CD14-positive monocyte (primary cell): ENCODE results near the gene GRID2. TPM values are rescaled to one million over a fixed set of nuclear protein-coding genes. Genes with fewer than 3 reads are reported as not detected.
"Not testable (repeated sequence)": the region's sequence is repeated elsewhere in the genome, so short reads cannot be mapped to it uniquely, and the experiment has no call there.

ENCODE experiments used
- DNase-seq, 3 donors: peaks; one replicate each; pipeline ENCODE4 v3.0.0-alpha.2; 2011 to 2022
- H2AFZ ChIP-seq: 2 replicates; pipeline ENCODE4 v1.6.0; 2012; ENCODE audit warnings: mild to moderate bottlenecking, low read depth, low read length, inconsistent platforms; ENCODE audit not compliant: insufficient read depth, poor library complexity, severe bottlenecking
- H3K27ac ChIP-seq, 2 donors: 1 replicate in 1 of 2; 2 replicates in 1 of 2; pipeline ENCODE4 v1.5.1; 2012 to 2013; ENCODE audit warnings: low read length in 2 of 2, control low read depth in 1 of 2, inconsistent platforms in 1 of 2, low read depth in 1 of 2, mild to moderate bottlenecking in 1 of 2
- H3K27me3 ChIP-seq, 2 donors: one replicate each; pipeline versions ENCODE4 v1.6.0 to v1.6.1; 2011 to 2013; ENCODE audit warnings: low read length in 2 of 2; ENCODE audit not compliant: control insufficient read depth in 2 of 2, insufficient read depth in 2 of 2
- H3K36me3 ChIP-seq, 2 donors: replicated peaks in 1 of 2; 1 replicate in 1 of 2; 2 replicates in 1 of 2; pipeline versions ENCODE4 v1.5.1 to v1.6.1; 2012 to 2013; ENCODE audit warnings: low read length in 2 of 2, control low read depth in 1 of 2, inconsistent platforms in 1 of 2, mild to moderate bottlenecking in 1 of 2; ENCODE audit not compliant: insufficient read depth in 2 of 2, control insufficient read depth in 1 of 2
- H3K4me1 ChIP-seq, 2 donors: 1 replicate in 1 of 2; 2 replicates in 1 of 2; pipeline versions ENCODE4 v1.5.1 to v1.6.1; 2012 to 2013; ENCODE audit warnings: low read length in 2 of 2, control low read depth in 1 of 2, inconsistent platforms in 1 of 2, mild to moderate bottlenecking in 1 of 2, moderate library complexity in 1 of 2; ENCODE audit not compliant: insufficient read depth in 2 of 2, control insufficient read depth in 1 of 2
- H3K4me2 ChIP-seq: replicated peaks from 2 replicates; pipeline ENCODE3; 2012; ENCODE audit warnings: low read length, moderate library complexity, mild to moderate bottlenecking; ENCODE audit not compliant: poor library complexity, severe bottlenecking; ENCODE audit errors: extremely low read depth
- H3K4me3 ChIP-seq, 3 experiments: fragments of 200-600 bp in 1 of 3; sonication (generic) in 1 of 3; replicated peaks in 1 of 3; 1 replicate in 2 of 3; 2 replicates in 1 of 3; pipeline ENCODE4 v1.5.1; 2011 to 2013; ENCODE audit warnings: low read length in 3 of 3, mild to moderate bottlenecking in 3 of 3, control low read depth in 2 of 3, low read depth in 2 of 3, inconsistent platforms in 1 of 3, moderate library complexity in 1 of 3
- H3K79me2 ChIP-seq: 2 replicates; pipeline ENCODE4 v1.6.0; 2012; ENCODE audit warnings: mild to moderate bottlenecking, control low read depth, inconsistent platforms, low read length, moderate library complexity; ENCODE audit not compliant: insufficient read depth
- H3K9ac ChIP-seq: 2 replicates; pipeline ENCODE4 v1.6.0; 2017; ENCODE audit warnings: low read length, mild to moderate bottlenecking; ENCODE audit not compliant: insufficient read depth, poor library complexity, severe bottlenecking
- H3K9me3 ChIP-seq, 2 donors: replicated peaks in 1 of 2; 1 replicate in 1 of 2; 2 replicates in 1 of 2; pipeline versions ENCODE4 v1.5.1 to v1.6.1; 2012 to 2013; ENCODE audit warnings: low read length in 2 of 2, control low read depth in 1 of 2; ENCODE audit not compliant: control insufficient read depth in 1 of 2, insufficient read depth in 1 of 2
- H4K20me1 ChIP-seq: 2 replicates; pipeline ENCODE4 v1.6.0; 2012; ENCODE audit warnings: mild to moderate bottlenecking, low read length, control low read depth, moderate library complexity; ENCODE audit not compliant: insufficient read depth
- H3K27ac Mint-ChIP-seq, 7 donors: one replicate each; pipeline ENCODE4 v1.8.0; 2020; ENCODE audit warnings: mild to moderate bottlenecking in 7 of 7, mixed read lengths in 7 of 7, moderate library complexity in 6 of 7, inconsistent platforms in 2 of 7
- H3K27me3 Mint-ChIP-seq, 3 donors: one replicate each; pipeline ENCODE4 v1.8.0; 2021 to 2022; ENCODE audit warnings: low read depth in 3 of 3, mild to moderate bottlenecking in 3 of 3, mixed read lengths in 3 of 3, moderate library complexity in 3 of 3, inconsistent platforms in 1 of 3
- H3K36me3 Mint-ChIP-seq, 2 donors: one replicate each; pipeline ENCODE4 v1.8.0; 2020; ENCODE audit warnings: mixed read lengths in 2 of 2, inconsistent platforms in 1 of 2, mild to moderate bottlenecking in 1 of 2
- H3K4me1 Mint-ChIP-seq: one replicate; pipeline ENCODE4 v1.8.0; 2020; ENCODE audit warnings: mild to moderate bottlenecking, mixed read lengths
- H3K4me3 Mint-ChIP-seq, 2 donors: one replicate each; pipeline ENCODE4 v1.8.0; 2020; ENCODE audit warnings: mild to moderate bottlenecking in 2 of 2, mixed read lengths in 2 of 2, moderate library complexity in 1 of 2
- H3K9me3 Mint-ChIP-seq, 7 donors: one replicate each; pipeline ENCODE4 v1.8.0; 2020 to 2022; ENCODE audit warnings: mixed read lengths in 7 of 7, mild to moderate bottlenecking in 6 of 7, moderate library complexity in 6 of 7, inconsistent platforms in 2 of 7
- WGBS: methylation state at CpG from one replicate; pipeline ENCODE4 v1.1.5; 2013; ENCODE audit warnings: missing lambda C conversion rate; ENCODE audit not compliant: insufficient coverage; 5-methylcytosine and 5-hydroxymethylcytosine counted together
- intact Hi-C, 2 donors: fragments of 100-400 bp; cut with micrococcal nuclease; formaldehyde crosslinking; loops; one replicate each; pipeline versions ENCODE4 v1.15.0 to v1.15.1; 2023
- polyA plus RNA-seq, 3 donors: library from polyadenylated mRNA; depleted of rRNA in 1 of 3; unstranded in 2 of 3; stranded (reverse) in 1 of 3; fragments of 300-500 nt in 2 of 3; fragments of >200 nt in 1 of 3; fragmentation: Illumina TruSeq in 2 of 3; gene quantifications; 1 replicate in 2 of 3; 2 replicates in 1 of 3; pipeline ENCODE4 v1.2.3, GENCODE V29; 2012 to 2021
- TF ChIP-seq, protein P1 (sequence below): fragments of 200-600 bp; IDR thresholded peaks from one replicate; pipeline ENCODE4 v1.8.0; 2022; ENCODE audit warnings: antibody characterized with exemption, mild to moderate bottlenecking

The GRID2 gene
- polyA plus RNA-seq, 3 donors: not detected

DNA sequence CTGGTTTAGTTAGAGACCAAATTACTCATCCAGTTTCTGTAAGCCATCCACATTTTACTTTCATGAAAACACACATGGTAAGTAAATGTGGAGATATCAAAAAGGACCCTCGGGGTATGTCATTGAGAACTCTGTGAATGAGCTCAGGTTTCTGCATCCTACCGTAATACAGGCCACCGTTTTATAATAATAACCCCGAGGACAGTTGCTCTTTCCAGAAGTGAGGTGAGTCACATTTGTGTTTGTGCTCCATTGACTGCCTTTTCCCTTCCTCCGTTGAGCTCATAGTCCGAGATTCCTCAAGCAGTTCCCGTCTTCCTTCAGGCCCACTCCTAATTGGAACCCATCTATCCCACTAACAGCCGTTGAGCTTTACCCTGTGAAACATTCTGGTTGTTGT lies 95.3 kb downstream of the GRID2 start:
- Histone ChIP-seq H3K9ac (no peak overlapping the region), H3K4me3 (no peak overlapping the region), H4K20me1 (no peaks in the 10 kb centered on the region), H3K4me2 (no peak overlapping the region), H2AFZ (no peak overlapping the region), H3K4me1 (no peaks in the 10 kb centered on the region), H3K9me3 (no peaks in the 10 kb centered on the region), H3K79me2 (no peaks in the 10 kb centered on the region), H3K36me3 (no peaks in the 10 kb centered on the region), H3K27me3 (no peaks in the 10 kb centered on the region), H3K27ac (no peak overlapping the region)
- DNase-seq: no peak
- Mint-ChIP-seq H3K4me1 (no peaks in the 10 kb centered on the region), H3K9me3 (no peaks in the 10 kb centered on the region), H3K4me3 (no peak overlapping the region), H3K36me3 (no peaks in the 10 kb centered on the region), H3K27me3 (no peaks in the 10 kb centered on the region), H3K27ac (no peak overlapping the region)
- WGBS: 88% methylated on average over 5 of the region's 8 CpGs
- intact Hi-C loops: no loop called here
- TF ChIP-seq, protein P1, sequence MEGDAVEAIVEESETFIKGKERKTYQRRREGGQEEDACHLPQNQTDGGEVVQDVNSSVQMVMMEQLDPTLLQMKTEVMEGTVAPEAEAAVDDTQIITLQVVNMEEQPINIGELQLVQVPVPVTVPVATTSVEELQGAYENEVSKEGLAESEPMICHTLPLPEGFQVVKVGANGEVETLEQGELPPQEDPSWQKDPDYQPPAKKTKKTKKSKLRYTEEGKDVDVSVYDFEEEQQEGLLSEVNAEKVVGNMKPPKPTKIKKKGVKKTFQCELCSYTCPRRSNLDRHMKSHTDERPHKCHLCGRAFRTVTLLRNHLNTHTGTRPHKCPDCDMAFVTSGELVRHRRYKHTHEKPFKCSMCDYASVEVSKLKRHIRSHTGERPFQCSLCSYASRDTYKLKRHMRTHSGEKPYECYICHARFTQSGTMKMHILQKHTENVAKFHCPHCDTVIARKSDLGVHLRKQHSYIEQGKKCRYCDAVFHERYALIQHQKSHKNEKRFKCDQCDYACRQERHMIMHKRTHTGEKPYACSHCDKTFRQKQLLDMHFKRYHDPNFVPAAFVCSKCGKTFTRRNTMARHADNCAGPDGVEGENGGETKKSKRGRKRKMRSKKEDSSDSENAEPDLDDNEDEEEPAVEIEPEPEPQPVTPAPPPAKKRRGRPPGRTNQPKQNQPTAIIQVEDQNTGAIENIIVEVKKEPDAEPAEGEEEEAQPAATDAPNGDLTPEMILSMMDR: no peak

GRCh38 chr4:92403525-92403924 lies 99.8 kb downstream of the GRID2 start:
- H3K4me1 ChIP-seq, DNase-seq, H3K9ac ChIP-seq, H3K9me3 ChIP-seq, H3K36me3 Mint-ChIP-seq, H3K4me2 ChIP-seq, H3K9me3 Mint-ChIP-seq, H3K4me3 Mint-ChIP-seq, H3K4me1 Mint-ChIP-seq, H3K4me3 ChIP-seq, H2AFZ ChIP-seq, H3K27ac Mint-ChIP-seq, intact Hi-C loops, H3K36me3 ChIP-seq, H4K20me1 ChIP-seq, H3K27ac ChIP-seq, H3K79me2 ChIP-seq, H3K27me3 Mint-ChIP-seq, H3K27me3 ChIP-seq: not testable (repeated sequence)
- WGBS: no CpG with 5 or more reads among the region's 7 CpGs
